SK-N-SH (cell line): ENCODE measurements around the gene PCNX3. TPM values are rescaled to one million over a fixed set of nuclear protein-coding genes. Genes with fewer than 3 reads are reported as not detected.

Experiments
- CTCF ChIA-PET: fragments of 300-600, 350-600 bp; formaldehyde crosslinking; extraction: SDS; loops from one replicate; lab custom pipeline; 2021; lab: Yijun Ruan, JAX
- POLR2A ChIA-PET: fragments of 350-600 bp; sonication (Branson Sonifier 250); formaldehyde crosslinking; extraction: SDS; loops from one replicate; lab custom pipeline; 2020; ENCODE audit warnings: antibody characterized with exemption, inconsistent platforms; lab: Yijun Ruan, JAX
- DNase-seq: peaks from one replicate; pipeline ENCODE4 v3.0.0; 2012
- H2AFZ ChIP-seq: fragments of 200-600 bp; sonication (generic); 2 replicates; pipeline ENCODE4 v1.8.1; 2016; ENCODE audit warnings: antibody characterized with exemption, mild to moderate bottlenecking, low read depth
- H3F3A ChIP-seq: fragments of 200-600 bp; sonication (generic); replicated peaks from 2 replicates; pipeline ENCODE3; 2016; ENCODE audit warnings: antibody characterized with exemption, mild to moderate bottlenecking; ENCODE audit not compliant: insufficient read depth
- H3K27ac ChIP-seq, 2 experiments: fragments of 200-500 bp in 1 of 2; fragments of 200-600 bp in 1 of 2; sonication (Bioruptor generic) in 1 of 2; sonication (generic), shearing (Covaris generic) in 1 of 2; 2 replicates each; pipeline versions ENCODE4 v1.5.1 to v1.6.1; 2014 to 2016; ENCODE audit warnings: low read depth in 2 of 2, inconsistent platforms in 1 of 2, low read length in 1 of 2, mild to moderate bottlenecking in 1 of 2, mixed read lengths in 1 of 2
- H3K27me3 ChIP-seq: fragments of 200-600 bp; sonication (generic), shearing (Covaris generic); 2 replicates; pipeline ENCODE4 v1.6.1; 2016; ENCODE audit warnings: mixed run types; ENCODE audit not compliant: insufficient read depth
- H3K36me3 ChIP-seq, 2 experiments: fragments of 200-500 bp in 1 of 2; fragments of 200-600 bp in 1 of 2; sonication (Bioruptor generic) in 1 of 2; sonication (generic) in 1 of 2; replicated peaks in 1 of 2; 2 replicates each; pipeline versions ENCODE3 to v1.5.1; 2014 to 2016; ENCODE audit warnings: low read length in 1 of 2, mild to moderate bottlenecking in 1 of 2; ENCODE audit not compliant: insufficient read depth in 2 of 2, control insufficient read depth in 1 of 2
- H3K4me1 ChIP-seq, 2 experiments: fragments of 200-500 bp in 1 of 2; fragments of 200-600 bp in 1 of 2; sonication (Bioruptor generic) in 1 of 2; sonication (generic), shearing (Covaris generic) in 1 of 2; 2 replicates each; pipeline versions ENCODE4 v1.5.1 to v1.6.1; 2014 to 2016; ENCODE audit warnings: low read depth in 1 of 2, low read length in 1 of 2, mixed run types in 1 of 2; ENCODE audit not compliant: insufficient read depth in 2 of 2, control insufficient read depth in 1 of 2
- H3K4me2 ChIP-seq: fragments of 200-600 bp; sonication (generic), shearing (Covaris generic); 2 replicates; pipeline ENCODE4 v1.6.1; 2017; ENCODE audit warnings: mixed run types
- H3K4me3 ChIP-seq, 2 experiments: fragments of 200-500 bp in 1 of 2; fragments of 200-600 bp in 1 of 2; sonication (Bioruptor generic) in 1 of 2; sonication (generic), shearing (Covaris generic) in 1 of 2; 2 replicates each; pipeline versions ENCODE4 v1.5.1 to v1.8.1; 2014 to 2016; ENCODE audit warnings: low read depth in 2 of 2, inconsistent platforms in 1 of 2, low read length in 1 of 2, mild to moderate bottlenecking in 1 of 2, mixed read lengths in 1 of 2, moderate library complexity in 1 of 2
- H3K79me2 ChIP-seq: fragments of 200-600 bp; sonication (generic); 2 replicates; pipeline ENCODE4 v1.8.1; 2017; ENCODE audit warnings: mild to moderate bottlenecking; ENCODE audit not compliant: insufficient read depth
- H3K9ac ChIP-seq: fragments of 200-600 bp; sonication (generic); 2 replicates; pipeline ENCODE4 v1.6.1; 2017; ENCODE audit warnings: mixed run types
- H3K9me2 ChIP-seq: fragments of 200-600 bp; sonication (generic); 2 replicates; pipeline ENCODE4 v1.6.1; 2017; ENCODE audit warnings: mixed run types
- H3K9me3 ChIP-seq: fragments of 200-600 bp; sonication (generic); 2 replicates; pipeline ENCODE4 v1.6.1; 2017; ENCODE audit warnings: mixed run types, mild to moderate bottlenecking, moderate library complexity
- H4K20me1 ChIP-seq: fragments of 200-600 bp; sonication (generic); 2 replicates; pipeline ENCODE4 v1.6.1; 2017; ENCODE audit warnings: mild to moderate bottlenecking, mixed run types; ENCODE audit not compliant: insufficient read depth
- CHD2 ChIP-seq: fragments of 150-350 bp; IDR thresholded peaks from 2 replicates; pipeline ENCODE4 v1.6.1; 2018; ENCODE audit warnings: low read length; ENCODE audit not compliant: partially characterized antibody
- EP300 ChIP-seq, 2 experiments: IDR thresholded peaks; 2 replicates each; pipeline versions ENCODE4 v1.4.0 to v1.6.1; 2012; ENCODE audit warnings: borderline replicate concordance in 1 of 2, low read depth in 1 of 2, low read length in 1 of 2
- GABPA ChIP-seq: IDR thresholded peaks from 2 replicates; pipeline ENCODE4 v1.4.0; 2012; ENCODE audit warnings: low read depth, mild to moderate bottlenecking
- MXI1 ChIP-seq: IDR thresholded peaks from 2 replicates; pipeline ENCODE4 v1.6.1; 2012; ENCODE audit warnings: mild to moderate bottlenecking, low read depth, low read length, improper control_type of control experiment
- POLR2AphosphoS5 ChIP-seq: IDR thresholded peaks from 2 replicates; pipeline ENCODE4 v1.6.1; 2012; ENCODE audit warnings: low read depth, low read length
- RAD21 ChIP-seq: IDR thresholded peaks from 2 replicates; pipeline ENCODE4 v1.6.1; 2012; ENCODE audit warnings: mild to moderate bottlenecking, low read length
- SMC3 ChIP-seq: IDR thresholded peaks from 2 replicates; pipeline ENCODE4 v1.6.1; 2012; ENCODE audit warnings: low read depth, low read length, improper control_type of control experiment
- TCF12 ChIP-seq: IDR thresholded peaks from 2 replicates; pipeline ENCODE4 v1.4.0; 2012
- TEAD4 ChIP-seq: IDR thresholded peaks from 2 replicates; pipeline ENCODE4 v1.4.0; 2012; ENCODE audit warnings: mild to moderate bottlenecking, borderline replicate concordance; ENCODE audit not compliant: insufficient read depth
- YY1 ChIP-seq: IDR thresholded peaks from 2 replicates; pipeline ENCODE4 v1.4.0; 2012; ENCODE audit warnings: low read depth, mild to moderate bottlenecking
- WGBS: methylation state at CpG from one replicate; pipeline ENCODE4 v1.1.6; 2017; ENCODE audit warnings: low lambda C conversion rate; 5-methylcytosine and 5-hydroxymethylcytosine counted together
- polyA plus RNA-seq, 3 experiments: library from polyadenylated mRNA; depleted of rRNA; stranded (reverse); fragments of >200 nt; gene quantifications; 2 replicates each; pipeline ENCODE4 v1.2.3, GENCODE V29; 2012
- TF ChIP-seq, protein P1 (sequence below): IDR thresholded peaks from 2 replicates; pipeline ENCODE4 v1.6.1; 2012; ENCODE audit warnings: mild to moderate bottlenecking, low read depth, low read length, moderate library complexity
- TF ChIP-seq, protein P2 (sequence below): fragments of 150-350 bp; IDR thresholded peaks from 2 replicates; pipeline ENCODE4 v1.6.1; 2016; ENCODE audit warnings: mild to moderate bottlenecking, low read depth, low read length

PCNX3 gene
- polyA plus RNA-seq, 1 of the 3 experiments (the other 2 are of a cell fraction), result 33.7 TPM

DNA sequence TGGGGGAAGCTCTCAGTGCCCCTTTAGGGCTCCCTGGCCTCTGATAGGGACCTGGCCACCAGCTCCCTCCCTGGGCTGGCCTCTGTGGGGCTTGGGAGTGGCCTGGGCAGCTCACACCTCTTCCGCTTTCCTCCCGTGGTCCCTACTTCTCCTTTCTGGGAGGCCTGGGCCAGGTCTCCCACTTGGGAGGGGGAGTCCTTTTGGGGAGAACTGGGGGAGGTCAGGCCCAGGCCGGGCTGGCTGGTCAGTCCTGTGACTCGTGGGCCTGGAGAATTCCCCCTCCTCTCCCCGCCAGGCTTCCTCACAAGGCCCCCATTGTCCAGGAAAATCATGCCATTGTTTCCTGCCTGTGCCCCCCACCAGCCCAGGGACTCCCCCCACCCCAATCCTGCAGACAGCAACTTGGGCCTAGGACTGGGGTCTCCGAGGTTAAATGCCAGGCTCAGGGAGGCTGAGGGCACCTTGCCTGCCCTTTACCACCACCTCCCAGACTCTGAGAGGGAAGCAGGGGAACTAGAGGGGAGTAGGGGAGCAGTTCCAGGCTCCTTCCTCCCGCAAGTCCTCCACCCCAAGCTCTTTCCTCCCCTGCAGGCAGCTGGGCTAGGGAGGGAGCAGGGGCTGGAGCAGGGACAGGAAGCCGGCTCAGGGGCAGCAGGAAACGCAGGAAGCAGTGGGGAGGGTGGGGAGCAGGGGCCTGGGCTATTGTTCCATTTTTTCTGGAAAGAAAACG is 4.4 kb upstream of the PCNX3 start:
- H3K27ac ChIP-seq, result peak overlapping the region in 1 of 2 experiments; percentile 22; a peak in 1 of 4 replicates
- peaks cover 78% of the 10 kb centered on the region for H3K79me2 ChIP-seq
- H3K9me3 ChIP-seq, result no peaks in the 10 kb centered on the region
- DNase-seq, result no peak
- peaks cover 25 to 35% of the 10 kb centered on the region in 2 experiments; a peak in 3 of 4 replicates for H3K4me1 ChIP-seq
- H3K36me3 ChIP-seq, result peaks cover 2 to 17% of the 10 kb centered on the region in 2 experiments
- H3K9me2 ChIP-seq, result no peaks in the 10 kb centered on the region
- peak overlapping the region in 1 of 2 experiments; percentile 87; a peak in 3 of 4 replicates for H3K4me3 ChIP-seq
- no peak overlapping the region for H2AFZ ChIP-seq
- no peaks in the 10 kb centered on the region for H3F3A ChIP-seq
- H3K4me2 ChIP-seq, result peak overlapping the region; percentile 85
- ChIA-PET POLR2A (no interaction called here), CTCF (interaction anchor here (1.3 to 3.7 kb wide), 3 partner anchors 17 to 70 kb away, joined by 4 to 15 read pairs (median 13); no protein-coding TSS in a partner anchor)
- WGBS, result 63% methylated on average over 9 of the region's 10 CpGs
- peaks cover 30% of the 10 kb centered on the region for H4K20me1 ChIP-seq
- no peaks in the 10 kb centered on the region for H3K27me3 ChIP-seq
- peak overlapping the region; percentile 93; the same call in 1 of the 2 replicates for H3K9ac ChIP-seq
- TF ChIP-seq GABPA (peak; percentile 26; the same call in 1 of the 2 replicates), TEAD4 (no peak)

DNA sequence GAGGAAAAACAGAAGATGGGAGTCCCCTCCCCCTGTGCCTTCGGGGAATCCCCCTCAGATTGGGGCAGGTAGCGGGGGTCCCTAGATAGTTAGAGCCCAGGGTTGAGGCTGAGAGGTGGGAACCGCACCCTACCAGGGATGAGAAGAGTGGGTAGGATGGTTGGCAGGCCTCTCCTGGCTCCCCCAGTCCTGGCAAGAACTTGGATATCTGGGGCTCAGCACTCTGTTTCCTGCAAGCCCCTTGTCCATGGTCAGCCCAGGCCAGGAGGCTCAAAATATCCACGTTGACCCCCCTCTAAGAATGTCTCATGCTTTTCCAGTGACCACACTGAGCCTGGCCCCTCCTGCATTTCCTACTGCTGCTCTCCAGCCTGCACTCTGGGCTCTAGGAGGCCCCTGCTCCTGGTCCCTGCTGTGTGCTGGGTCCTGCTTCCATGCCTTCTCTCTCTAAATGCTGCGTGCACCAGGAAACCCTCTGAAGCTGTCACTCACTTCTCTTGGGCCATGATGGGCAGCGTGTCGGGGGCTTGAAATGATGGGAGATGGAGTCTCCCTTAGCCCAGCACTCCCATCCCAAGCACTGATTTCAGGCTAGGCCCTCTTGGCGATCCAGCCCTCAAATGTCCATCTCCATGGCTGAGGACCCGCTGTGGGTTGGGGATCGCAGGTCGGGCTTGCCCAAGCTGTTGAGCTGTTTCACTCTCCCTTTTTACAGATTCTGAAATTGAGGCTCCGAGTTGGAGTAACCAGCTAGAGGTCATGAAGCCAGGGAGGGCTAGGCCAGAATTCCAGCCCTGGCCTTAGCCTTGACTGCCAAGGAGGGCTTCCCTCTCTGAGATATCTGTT is 3.6 kb upstream of the PCNX3 start:
- peak overlapping the region in 1 of 2 experiments; percentile 25; a peak in 1 of 4 replicates for H3K27ac ChIP-seq
- H2AFZ ChIP-seq, result no peak overlapping the region
- peaks cover 0 to 17% of the 10 kb centered on the region in 2 experiments for H3K36me3 ChIP-seq
- H4K20me1 ChIP-seq, result peaks cover 33% of the 10 kb centered on the region
- ChIA-PET POLR2A (interaction anchor here (0.6 kb wide), 1 partner anchor 187 kb away, joined by 3 read pairs; no protein-coding TSS in a partner anchor), CTCF (interaction anchor here (0.7 to 2.8 kb wide), 5 partner anchors 18 to 206 kb away, joined by 3 to 14 read pairs (median 4); partner anchors contain the start of gene ZNRD2)
- DNase-seq, result no peak
- no peaks in the 10 kb centered on the region for H3K27me3 ChIP-seq
- H3K4me2 ChIP-seq, result peak overlapping the region; percentile 85
- H3K4me3 ChIP-seq, result peak overlapping the region in 1 of 2 experiments; percentile 87; a peak in 3 of 4 replicates
- peaks cover 4% of the 10 kb centered on the region for H3F3A ChIP-seq
- H3K9ac ChIP-seq, result peak overlapping the region; percentile 93; the same call in 1 of the 2 replicates
- H3K79me2 ChIP-seq, result peaks cover 86% of the 10 kb centered on the region
- 91% methylated on average over 6 of the region's 12 CpGs for WGBS
- TF ChIP-seq SMC3 (no peak), CHD2 (no peak), RAD21 (no peak), EP300 (IDR thresholded peaks at IDR 0.05; ENCODE audit: borderline replicate concordance in 1 of 2, low read depth in 1 of 2, low read length in 1 of 2) (no peak), YY1 (no peak), MXI1 (no peak), TCF12 (no peak), POLR2AphosphoS5 (no peak)
- TF ChIP-seq, protein P1, sequence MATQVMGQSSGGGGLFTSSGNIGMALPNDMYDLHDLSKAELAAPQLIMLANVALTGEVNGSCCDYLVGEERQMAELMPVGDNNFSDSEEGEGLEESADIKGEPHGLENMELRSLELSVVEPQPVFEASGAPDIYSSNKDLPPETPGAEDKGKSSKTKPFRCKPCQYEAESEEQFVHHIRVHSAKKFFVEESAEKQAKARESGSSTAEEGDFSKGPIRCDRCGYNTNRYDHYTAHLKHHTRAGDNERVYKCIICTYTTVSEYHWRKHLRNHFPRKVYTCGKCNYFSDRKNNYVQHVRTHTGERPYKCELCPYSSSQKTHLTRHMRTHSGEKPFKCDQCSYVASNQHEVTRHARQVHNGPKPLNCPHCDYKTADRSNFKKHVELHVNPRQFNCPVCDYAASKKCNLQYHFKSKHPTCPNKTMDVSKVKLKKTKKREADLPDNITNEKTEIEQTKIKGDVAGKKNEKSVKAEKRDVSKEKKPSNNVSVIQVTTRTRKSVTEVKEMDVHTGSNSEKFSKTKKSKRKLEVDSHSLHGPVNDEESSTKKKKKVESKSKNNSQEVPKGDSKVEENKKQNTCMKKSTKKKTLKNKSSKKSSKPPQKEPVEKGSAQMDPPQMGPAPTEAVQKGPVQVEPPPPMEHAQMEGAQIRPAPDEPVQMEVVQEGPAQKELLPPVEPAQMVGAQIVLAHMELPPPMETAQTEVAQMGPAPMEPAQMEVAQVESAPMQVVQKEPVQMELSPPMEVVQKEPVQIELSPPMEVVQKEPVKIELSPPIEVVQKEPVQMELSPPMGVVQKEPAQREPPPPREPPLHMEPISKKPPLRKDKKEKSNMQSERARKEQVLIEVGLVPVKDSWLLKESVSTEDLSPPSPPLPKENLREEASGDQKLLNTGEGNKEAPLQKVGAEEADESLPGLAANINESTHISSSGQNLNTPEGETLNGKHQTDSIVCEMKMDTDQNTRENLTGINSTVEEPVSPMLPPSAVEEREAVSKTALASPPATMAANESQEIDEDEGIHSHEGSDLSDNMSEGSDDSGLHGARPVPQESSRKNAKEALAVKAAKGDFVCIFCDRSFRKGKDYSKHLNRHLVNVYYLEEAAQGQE, result no peak
- TF ChIP-seq, protein P2, sequence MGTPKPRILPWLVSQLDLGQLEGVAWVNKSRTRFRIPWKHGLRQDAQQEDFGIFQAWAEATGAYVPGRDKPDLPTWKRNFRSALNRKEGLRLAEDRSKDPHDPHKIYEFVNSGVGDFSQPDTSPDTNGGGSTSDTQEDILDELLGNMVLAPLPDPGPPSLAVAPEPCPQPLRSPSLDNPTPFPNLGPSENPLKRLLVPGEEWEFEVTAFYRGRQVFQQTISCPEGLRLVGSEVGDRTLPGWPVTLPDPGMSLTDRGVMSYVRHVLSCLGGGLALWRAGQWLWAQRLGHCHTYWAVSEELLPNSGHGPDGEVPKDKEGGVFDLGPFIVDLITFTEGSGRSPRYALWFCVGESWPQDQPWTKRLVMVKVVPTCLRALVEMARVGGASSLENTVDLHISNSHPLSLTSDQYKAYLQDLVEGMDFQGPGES, result no peak
- no peaks in the 10 kb centered on the region for H3K9me2 ChIP-seq
- H3K4me1 ChIP-seq, result peaks cover 25 to 38% of the 10 kb centered on the region in 2 experiments; a peak in 3 of 4 replicates
- H3K9me3 ChIP-seq, result no peaks in the 10 kb centered on the region
